HT-29 (cell line): ENCODE results near the gene USP3. TPM values are rescaled to one million over a fixed set of nuclear protein-coding genes. Genes with fewer than 3 reads are reported as not detected.

Experiments used
- total RNA-seq: library from RNA; depleted of rRNA; stranded (reverse); fragments of >200 nt; shearing (Covaris generic); gene quantifications from 2 replicates; pipeline ENCODE4 v1.2.3, GENCODE V29; 2014; rRNA removed

Gene USP3
- total RNA-seq, 1 experiment from 2014 or later: 47.6 TPM

Other genes starting within 250 kb of the USP3 start
- 1.5 and 1.7 TPM in 2 replicates for gene APH1B, start 227.0 kb upstream of the USP3 start, total RNA-seq
- 60.0 and 64.9 TPM in 2 replicates for gene CA12, start 122.7 kb upstream of the USP3 start, total RNA-seq
- 0.68 and 1.0 TPM in 2 replicates for gene FBXL22, start 92.8 kb downstream of the USP3 start, total RNA-seq